H1 (cell line): ENCODE measurements around the gene TMEM204.

Source experiments
- CHD2 ChIP-seq: IDR thresholded peaks from 2 replicates; pipeline ENCODE4 v1.6.1; 2012; ENCODE audit warnings: low read length, improper control_type of control experiment
- CTCF ChIP-seq, 3 experiments: IDR thresholded peaks; 1 replicate in 2 of 3; 2 replicates in 1 of 3; pipeline versions ENCODE4 v1.5.1 to v1.6.1; 2011; ENCODE audit warnings: low read length in 3 of 3, mild to moderate bottlenecking in 3 of 3, inconsistent platforms in 2 of 3, low read depth in 1 of 3, moderate library complexity in 1 of 3; ENCODE audit not compliant: insufficient read depth in 1 of 3; ENCODE audit errors: control extremely low read depth in 1 of 3
- EGR1 ChIP-seq: IDR thresholded peaks from 2 replicates; pipeline ENCODE4 v1.6.1; 2011; ENCODE audit warnings: low read depth, low read length, borderline replicate concordance
- EP300 ChIP-seq, 2 experiments: IDR thresholded peaks; 1 replicate in 1 of 2; 2 replicates in 1 of 2; pipeline ENCODE4 v1.6.1; 2011 to 2012; ENCODE audit warnings: low read depth in 2 of 2, low read length in 2 of 2, mild to moderate bottlenecking in 2 of 2, borderline replicate concordance in 1 of 2, inconsistent platforms in 1 of 2, moderate library complexity in 1 of 2
- GTF2F1 ChIP-seq: IDR thresholded peaks from 2 replicates; pipeline ENCODE4 v1.6.1; 2012; ENCODE audit warnings: low read depth, low read length, improper control_type of control experiment, borderline replicate concordance
- POLR2A ChIP-seq, 2 experiments: IDR thresholded peaks; 1 replicate in 1 of 2; 2 replicates in 1 of 2; pipeline ENCODE4 v1.6.1; 2011; ENCODE audit warnings: low read depth in 2 of 2, low read length in 2 of 2, mild to moderate bottlenecking in 2 of 2; ENCODE audit errors: control extremely low read depth in 1 of 2
- POLR2AphosphoS5 ChIP-seq: IDR thresholded peaks from 2 replicates; pipeline ENCODE4 v1.6.1; 2011; ENCODE audit warnings: low read depth, low read length
- RFX5 ChIP-seq: IDR thresholded peaks from 2 replicates; pipeline ENCODE4 v1.6.1; 2011; ENCODE audit warnings: low read depth, low read length, improper control_type of control experiment, borderline replicate concordance
- SAP30 ChIP-seq: fragments of 300-600 bp; sonication (generic); IDR thresholded peaks from 2 replicates; pipeline ENCODE4 v1.7.1; 2012; ENCODE audit warnings: low read length, moderate library complexity, mild to moderate bottlenecking, inconsistent platforms; ENCODE audit not compliant: insufficient read depth, insufficient replicate concordance
- SP2 ChIP-seq: IDR thresholded peaks from 2 replicates; pipeline ENCODE4 v1.6.1; 2012; ENCODE audit warnings: mild to moderate bottlenecking, low read length, inconsistent platforms
- SUZ12 ChIP-seq: fragments of 200-600 bp; sonication (generic); IDR thresholded peaks from 2 replicates; pipeline ENCODE4 v1.6.1; 2012; ENCODE audit warnings: mild to moderate bottlenecking, inconsistent platforms, low read length, moderate library complexity, mixed read lengths
- TAF7 ChIP-seq: optimal IDR thresholded peaks from 2 replicates; pipeline ENCODE3; 2011; ENCODE audit warnings: low read depth, mild to moderate bottlenecking, inconsistent platforms, low read length, moderate library complexity, borderline replicate concordance

GRCh38 chr16:1488054-1488601 lies 45.3 kb upstream of the TMEM204 start:
- TF ChIP-seq EGR1: no peak
- no peak for TF ChIP-seq CTCF (IDR thresholded peaks at IDR 0.05; ENCODE audit: control extremely low read depth in 1 of 3, insufficient read depth in 1 of 3, low read depth in 1 of 3, low read length in 3 of 3)
- no peak for TF ChIP-seq EP300 (IDR thresholded peaks at IDR 0.05; ENCODE audit: borderline replicate concordance in 1 of 2, low read depth in 2 of 2, low read length in 2 of 2)
- no peak for TF ChIP-seq POLR2A (IDR thresholded peaks at IDR 0.05; ENCODE audit: control extremely low read depth in 1 of 2, low read depth in 2 of 2, low read length in 2 of 2)
- TF ChIP-seq TAF7: no peak
- no peak for TF ChIP-seq CHD2
- TF ChIP-seq SAP30: no peak
- no peak for TF ChIP-seq RFX5
- TF ChIP-seq GTF2F1: no peak
- TF ChIP-seq SUZ12: no peak
- no peak for TF ChIP-seq POLR2AphosphoS5
- no peak for TF ChIP-seq SP2
